8988T (cell line): ENCODE measurements around the gene SKIC2.
"Not testable (repeated sequence)": the region's sequence is repeated elsewhere in the genome, so short reads cannot be mapped to it uniquely, and the experiment has no call there.

Experiments
- DNase-seq: peaks from one replicate; pipeline ENCODE4 v3.0.0; 2011

SKIC2 gene

GRCh38 chr6:31958741-31959739, at the start of gene SKIC2, which contains the start of gene NELFE:
Gene SKIC2 (plus strand): TSS chr6:31959175. CDS start chr6:31959193, 18 bp downstream.
Gene NELFE (minus strand): TSS chr6:31958971. CDS start chr6:31958446, 525 bp downstream.
- peak; percentile 98 for DNase-seq

GRCh38 chr6:31909298-31909697, 49.7 kb upstream of the SKIC2 start:
- not testable (repeated sequence) for DNase-seq

- no peak for DNase-seq
Observed at GRCh38 chr6:31911826-31912585, 47.0 kb upstream of the SKIC2 start.

- no peak for DNase-seq
Observed at GRCh38 chr6:31915351-31915750, 43.6 kb upstream of the SKIC2 start.

- no peak for DNase-seq
Observed at GRCh38 chr6:31915756-31916155, 43.2 kb upstream of the SKIC2 start.

- no peak for DNase-seq
Observed at GRCh38 chr6:31918069-31918720, 40.8 kb upstream of the SKIC2 start.

GRCh38 chr6:31919624-31920303, 39.2 kb upstream of the SKIC2 start:
- peak; percentile 1 for DNase-seq

- DNase-seq = peak; percentile 1
Observed at GRCh38 chr6:31920811-31921210, 38.2 kb upstream of the SKIC2 start.

GRCh38 chr6:31922942-31923341, 36.0 kb upstream of the SKIC2 start:
- no peak for DNase-seq

- DNase-seq = no peak
Observed at GRCh38 chr6:31927242-31927862, 31.6 kb upstream of the SKIC2 start, which contains the start of gene C2. Gene C2 (plus strand): TSS chr6:31927717. CDS start chr6:31927753, 36 bp downstream.

- no peak for DNase-seq
Observed at GRCh38 chr6:31927863-31928671, 30.9 kb upstream of the SKIC2 start.

- DNase-seq = no peak
Observed at GRCh38 chr6:31928672-31928939, 30.4 kb upstream of the SKIC2 start.

GRCh38 chr6:31930962-31931361, 28.0 kb upstream of the SKIC2 start:
- no peak for DNase-seq

GRCh38 chr6:31932137-31932536, 26.8 kb upstream of the SKIC2 start:
- not testable (repeated sequence) for DNase-seq

- DNase-seq = no peak
Observed at GRCh38 chr6:31933537-31933936, 25.4 kb upstream of the SKIC2 start.

GRCh38 chr6:31935021-31935420, 24.0 kb upstream of the SKIC2 start:
- DNase-seq = no peak

GRCh38 chr6:31935823-31936222, 23.2 kb upstream of the SKIC2 start:
- no peak for DNase-seq

- DNase-seq = no peak
Observed at GRCh38 chr6:31940256-31940664, 18.7 kb upstream of the SKIC2 start.

- no peak for DNase-seq
Observed at GRCh38 chr6:31943742-31944141, 15.2 kb upstream of the SKIC2 start.

GRCh38 chr6:31945154-31945506, 13.8 kb upstream of the SKIC2 start:
- no peak for DNase-seq
